ENCODE results near the gene EPB41L4B. TPM values are rescaled to one million over a fixed set of nuclear protein-coding genes. Genes with fewer than 3 reads are reported as not detected.

Gene EPB41L4B
- total and polyA plus RNA-seq, 2 of the 13 experiments (the other 11 are each of a cell fraction or from before 2014, with no cell fraction given): 17.6 to 22.1 TPM

DNA sequence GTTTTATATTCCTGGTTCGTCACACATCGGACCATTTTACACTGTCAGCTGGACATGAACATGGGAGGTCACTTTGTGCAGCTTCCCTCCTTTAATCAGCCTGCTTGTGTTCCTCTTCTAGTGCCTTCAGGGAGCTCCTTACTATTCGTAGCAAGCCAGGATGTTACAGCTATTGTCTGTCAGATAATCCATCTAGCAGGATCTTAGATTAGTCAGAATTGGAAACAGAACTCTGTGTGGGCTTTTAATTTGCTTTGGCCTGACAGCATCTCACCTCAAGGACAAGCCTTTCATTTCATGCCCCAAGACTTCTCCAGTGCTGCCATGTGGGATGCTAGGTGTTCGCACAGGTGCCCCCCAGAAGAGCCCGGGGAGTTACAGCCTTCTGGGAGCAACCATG, 30.2 kb upstream of the EPB41L4B start:
- intact Hi-C loops (cut with micrococcal nuclease; ENCODE audit: unreplicated experiment) (no loop called here), in situ Hi-C loops (cut with HindIII; ENCODE audit: extremely low pct_ligation_motif_present, low pct_unique_long_range_greater_than_20kb) (no loop called here)
- TF ChIP-seq, protein P1, sequence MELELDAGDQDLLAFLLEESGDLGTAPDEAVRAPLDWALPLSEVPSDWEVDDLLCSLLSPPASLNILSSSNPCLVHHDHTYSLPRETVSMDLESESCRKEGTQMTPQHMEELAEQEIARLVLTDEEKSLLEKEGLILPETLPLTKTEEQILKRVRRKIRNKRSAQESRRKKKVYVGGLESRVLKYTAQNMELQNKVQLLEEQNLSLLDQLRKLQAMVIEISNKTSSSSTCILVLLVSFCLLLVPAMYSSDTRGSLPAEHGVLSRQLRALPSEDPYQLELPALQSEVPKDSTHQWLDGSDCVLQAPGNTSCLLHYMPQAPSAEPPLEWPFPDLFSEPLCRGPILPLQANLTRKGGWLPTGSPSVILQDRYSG (CRISPR knock-in tag; IDR thresholded peaks at IDR 0.05): no peak
- TF ChIP-seq KMT2B (CRISPR knock-in tag; IDR thresholded peaks at IDR 0.05) (no peak), ZHX2 (IDR thresholded peaks at IDR 0.05; ENCODE audit: low read depth) (no peak), ZHX2 (CRISPR knock-in tag; IDR thresholded peaks at IDR 0.05; ENCODE audit: borderline replicate concordance) (no peak), PAX8 (CRISPR knock-in tag; IDR thresholded peaks at IDR 0.05; ENCODE audit: borderline replicate concordance) (no peak)
- Histone ChIP-seq H2AFZ (ENCODE audit: low read length) (no peak overlapping the region), H3K4me2 (ENCODE audit: low read depth, low read length) (no peak overlapping the region), H3K9me3 (ENCODE audit: low read length) (no peaks in the 10 kb centered on the region), H3K27ac (ENCODE audit: extremely low read length, insufficient read depth, low read length) (no peak overlapping the region), H3K4me1 (ENCODE audit: insufficient read depth, low read length) (no peaks in the 10 kb centered on the region), H4K20me1 (ENCODE audit: insufficient read depth, low read length) (no peaks in the 10 kb centered on the region), H3K4me3 (replicated peaks in 1 of 3; ENCODE audit: insufficient read depth in 1 of 3, low read depth in 2 of 3, low read length in 3 of 3) (no peak overlapping the region), H3K79me2 (ENCODE audit: insufficient read depth, low read length) (no peaks in the 10 kb centered on the region), H3K36me3 (replicated peaks in 1 of 2; ENCODE audit: control insufficient read depth in 1 of 2, insufficient read depth in 2 of 2, low read length in 2 of 2) (no peaks in the 10 kb centered on the region), H3K9ac (ENCODE audit: insufficient read depth, low read depth, low read length) (no peak overlapping the region), H3K27me3 (ENCODE audit: control insufficient read depth in 1 of 2, insufficient read depth in 2 of 2, low read length in 2 of 2) (0 out of 5 replicates have a peak, but pooled peaks cover 0 to 3% of the 10 kb centered on the region in 2 experiments)
- no peak for ATAC-seq
- no peak for DNase-seq (ENCODE audit: low spot score)
- POLR2A ChIA-PET: no interaction called here
- FAIRE-seq: no peak
- no TSS peak for BruUV-seq (replicated peaks)
- CTCF ChIA-PET (ENCODE audit: low intra/inter-chr PET ratio, low total read pairs): no interaction called here
- WGBS (ENCODE audit: low lambda C conversion rate): 20% methylated on average over 5 of the region's 5 CpGs

Measured in HepG2 (cell line).